Mesenchymal stem cell (in vitro differentiated cells and primary cell): ENCODE data around the gene GCK.
A peak's percentile ranks its signal among the peaks of the same experiment; 100 is the strongest.
"Not testable (repeated sequence)": the region's sequence is repeated elsewhere in the genome, so short reads cannot be mapped to it uniquely, and the experiment has no call there.

ENCODE experiments used
- DNase-seq: peaks from one replicate; pipeline ENCODE4 v3.0.0-alpha.2; 2013
- H2AFZ ChIP-seq: one replicate; pipeline ENCODE4 v1.6.1; 2013; ENCODE audit warnings: low read depth, mild to moderate bottlenecking, control low read depth, inconsistent platforms, low read length, moderate library complexity
- H2AK5ac ChIP-seq: 2 replicates; pipeline ENCODE4 v1.6.1; 2013; ENCODE audit warnings: low read length, moderate library complexity, mild to moderate bottlenecking, inconsistent platforms; ENCODE audit not compliant: severe bottlenecking
- H2BK120ac ChIP-seq: one replicate; pipeline ENCODE4 v1.6.1; 2013; ENCODE audit warnings: low read depth, mild to moderate bottlenecking, inconsistent platforms, low read length, moderate library complexity
- H2BK12ac ChIP-seq, 2 experiments: one replicate each; pipeline ENCODE4 v1.6.1; 2013; ENCODE audit warnings: inconsistent platforms in 2 of 2, low read length in 2 of 2, mild to moderate bottlenecking in 2 of 2, moderate library complexity in 2 of 2, control low read depth in 1 of 2
- H2BK15ac ChIP-seq: one replicate; pipeline ENCODE4 v1.6.1; 2013; ENCODE audit warnings: mild to moderate bottlenecking, low read depth, inconsistent platforms; ENCODE audit not compliant: poor library complexity, severe bottlenecking
- H2BK5ac ChIP-seq: 2 replicates; pipeline ENCODE4 v1.6.1; 2013; ENCODE audit warnings: low read depth, mild to moderate bottlenecking, low read length, control low read depth, inconsistent platforms; ENCODE audit not compliant: poor library complexity, severe bottlenecking
- H3K14ac ChIP-seq, 2 experiments: one replicate each; pipeline ENCODE4 v1.6.1; 2013; ENCODE audit warnings: inconsistent platforms in 2 of 2, low read length in 2 of 2, control low read depth in 1 of 2, mild to moderate bottlenecking in 1 of 2, moderate library complexity in 1 of 2
- H3K18ac ChIP-seq, 2 experiments: one replicate each; pipeline ENCODE4 v1.6.1; 2013; ENCODE audit warnings: inconsistent platforms in 2 of 2, low read length in 2 of 2, control low read depth in 1 of 2, low read depth in 1 of 2, mild to moderate bottlenecking in 1 of 2
- H3K23ac ChIP-seq, 2 experiments: one replicate each; pipeline ENCODE4 v1.6.1; 2013; ENCODE audit warnings: inconsistent platforms in 2 of 2, low read length in 2 of 2, mild to moderate bottlenecking in 2 of 2, moderate library complexity in 2 of 2, control low read depth in 1 of 2
- H3K27ac ChIP-seq: 2 replicates; pipeline ENCODE4 v1.5.1; 2013; ENCODE audit warnings: mild to moderate bottlenecking, moderate library complexity, low read length, control low read depth, inconsistent platforms; ENCODE audit not compliant: poor library complexity, severe bottlenecking
- H3K27me3 ChIP-seq, 2 experiments: 2 replicates each; pipeline versions ENCODE4 v1.6.1 to v1.7.0; 2013; ENCODE audit warnings: low read length in 2 of 2, mild to moderate bottlenecking in 2 of 2, moderate library complexity in 2 of 2, control low read depth in 1 of 2, inconsistent platforms in 1 of 2; ENCODE audit not compliant: control insufficient read depth in 1 of 2, insufficient read depth in 1 of 2
- H3K36me3 ChIP-seq, 2 experiments: 2 replicates each; pipeline versions ENCODE4 v1.6.1 to v1.7.0; 2013; ENCODE audit warnings: low read length in 2 of 2, control low read depth in 1 of 2, inconsistent platforms in 1 of 2, low read depth in 1 of 2, mild to moderate bottlenecking in 1 of 2; ENCODE audit not compliant: insufficient read depth in 2 of 2, control insufficient read depth in 1 of 2
- H3K4ac ChIP-seq, 2 experiments: one replicate each; pipeline ENCODE4 v1.6.1; 2013; ENCODE audit warnings: inconsistent platforms in 2 of 2, low read length in 2 of 2, mild to moderate bottlenecking in 2 of 2, moderate library complexity in 2 of 2, control low read depth in 1 of 2, low read depth in 1 of 2
- H3K4me1 ChIP-seq: 2 replicates; pipeline ENCODE4 v1.6.1; 2013; ENCODE audit warnings: low read depth, low read length, control low read depth; ENCODE audit not compliant: control insufficient read depth, insufficient read depth
- H3K4me2 ChIP-seq: 2 replicates; pipeline ENCODE4 v1.6.1; 2013; ENCODE audit warnings: low read length, mild to moderate bottlenecking, inconsistent platforms; ENCODE audit not compliant: poor library complexity, severe bottlenecking
- H3K4me3 ChIP-seq, 2 experiments: 2 replicates each; pipeline versions ENCODE4 v1.5.1 to v1.7.0; 2013; ENCODE audit warnings: low read length in 2 of 2, mild to moderate bottlenecking in 2 of 2, control low read depth in 1 of 2, low read depth in 1 of 2; ENCODE audit not compliant: insufficient read depth in 1 of 2
- H3K79me1 ChIP-seq: replicated peaks from 2 replicates; pipeline ENCODE4 v1.6.1; 2013; ENCODE audit warnings: mild to moderate bottlenecking, control low read depth, low read length, inconsistent platforms; ENCODE audit not compliant: poor library complexity, severe bottlenecking
- H3K9ac ChIP-seq: 2 replicates; pipeline ENCODE4 v1.7.0; 2013; ENCODE audit warnings: mild to moderate bottlenecking, low read length, moderate library complexity
- H3K9me3 ChIP-seq: 2 replicates; pipeline ENCODE4 v1.7.0; 2013; ENCODE audit warnings: mild to moderate bottlenecking, low read length; ENCODE audit not compliant: control insufficient read depth
- H4K8ac ChIP-seq: one replicate; pipeline ENCODE4 v1.6.1; 2013; ENCODE audit warnings: inconsistent platforms, mild to moderate bottlenecking, low read length, moderate library complexity
- H4K91ac ChIP-seq: one replicate; pipeline ENCODE4 v1.6.1; 2013; ENCODE audit warnings: mild to moderate bottlenecking, low read length, inconsistent platforms
- WGBS: methylation state at CpG from one replicate; pipeline ENCODE4 v1.1.7; 2013; ENCODE audit warnings: mixed read lengths; 5-methylcytosine and 5-hydroxymethylcytosine counted together

The GCK gene

DNA sequence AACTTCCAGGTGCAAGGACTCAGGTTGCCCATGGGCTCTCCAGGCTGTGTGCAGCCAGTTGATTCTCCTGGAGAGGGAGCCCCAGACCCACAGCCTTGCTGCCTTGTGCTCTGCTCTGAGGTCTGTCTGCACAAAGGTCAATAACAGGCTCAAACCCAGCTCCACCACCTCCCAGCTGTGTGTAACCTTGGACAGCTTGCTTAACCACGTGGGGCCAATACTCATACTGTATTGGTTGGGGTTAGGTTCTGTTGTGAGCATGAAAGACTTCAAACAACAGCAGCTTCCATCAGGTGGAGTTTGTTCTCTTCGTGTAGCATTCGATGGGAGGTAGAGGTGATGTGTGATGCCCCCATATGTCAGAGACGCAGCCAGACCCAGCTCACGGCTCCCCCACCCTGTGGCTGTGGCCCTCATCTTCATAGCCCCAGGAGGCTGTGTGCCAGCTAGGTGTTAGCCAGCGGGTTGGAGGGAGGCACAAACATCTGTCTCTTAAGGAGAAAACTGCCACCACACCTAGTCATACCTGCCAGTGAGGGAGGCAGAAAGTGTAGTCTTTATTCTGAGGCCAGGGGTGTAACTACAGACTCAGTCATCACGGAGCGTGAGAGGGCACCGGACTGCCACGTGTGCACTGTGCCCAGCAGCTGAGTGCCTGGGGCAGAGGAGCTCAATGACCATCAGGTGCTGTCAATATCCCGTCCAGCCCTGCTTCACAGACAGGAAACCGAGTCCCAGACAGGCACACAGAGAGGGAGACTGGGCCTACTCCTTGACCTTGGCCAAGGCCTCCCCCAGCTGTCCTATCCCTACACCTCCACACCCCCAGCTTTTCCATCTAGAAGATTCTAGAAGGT, 57.8 kb downstream of the GCK start:
- Histone ChIP-seq H3K4ac (no peak overlapping the region), H3K9me3 (peaks cover 8% of the 10 kb centered on the region), H3K14ac (no peak overlapping the region), H3K4me3 (no peak overlapping the region), H3K36me3 (no peaks in the 10 kb centered on the region), H2BK12ac (peak overlapping the region; percentile 7 to 25), H3K23ac (no peak overlapping the region), H3K27ac (no peak overlapping the region), H2AK5ac (peak overlapping the region; percentile 83), H3K18ac (peak overlapping the region in 1 of 2 experiments; percentile 75), H3K4me1 (peaks cover 16% of the 10 kb centered on the region), H2BK15ac (no peak overlapping the region), H2AFZ (no peak overlapping the region), H3K79me1 (no peaks in the 10 kb centered on the region), H4K91ac (peak overlapping the region; percentile 84), H2BK5ac (no peak overlapping the region), H2BK120ac (no peak overlapping the region), H4K8ac (no peak overlapping the region), H3K4me2 (no peak overlapping the region), H3K9ac (no peak overlapping the region), H3K27me3 (peaks cover 0 to 3% of the 10 kb centered on the region in 2 experiments)
- DNase-seq = peak; percentile 12
- WGBS = 79% methylated on average over 10 of the region's 12 CpGs

DNA sequence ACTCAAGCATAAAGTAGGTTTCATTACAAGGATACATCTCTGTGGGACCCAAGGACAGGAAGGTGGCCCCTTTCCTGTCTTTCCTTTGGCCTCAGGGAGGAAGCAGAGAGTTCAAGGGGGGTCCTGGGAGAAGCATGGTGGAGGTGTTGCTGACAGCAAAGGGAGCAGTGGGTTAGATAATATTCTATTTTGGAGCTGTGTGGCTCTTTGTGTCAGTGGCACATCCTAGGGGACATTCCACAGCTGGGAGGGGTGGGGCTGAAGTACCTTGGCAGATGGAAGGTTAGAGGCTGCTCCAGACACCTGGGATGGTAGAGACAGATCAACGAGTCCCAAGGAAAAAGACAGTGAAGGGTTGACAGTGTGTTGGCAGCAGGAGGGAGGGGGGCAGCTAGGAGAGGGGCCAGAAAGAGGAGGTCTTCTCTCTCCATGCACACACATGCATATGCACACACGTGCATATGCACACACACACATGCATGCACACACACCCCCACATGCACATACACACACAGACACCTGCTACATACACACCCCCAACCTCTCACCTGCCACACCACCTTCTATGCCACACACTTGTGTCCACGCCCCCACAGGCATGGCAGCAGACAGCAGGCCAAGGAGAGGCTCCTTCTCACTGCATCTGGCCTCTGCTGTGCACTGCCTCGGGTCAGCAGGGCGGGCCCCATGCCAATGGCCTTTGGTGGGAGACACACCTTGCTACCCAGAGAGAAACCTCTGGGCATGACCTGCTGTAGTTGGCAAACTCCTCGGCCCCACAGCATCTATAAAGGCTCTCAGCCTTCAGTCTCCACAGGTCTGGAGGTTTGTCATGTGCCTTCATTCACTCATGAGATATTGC, 60.3 kb downstream of the GCK start:
- no peak overlapping the region for H3K23ac ChIP-seq
- H3K27ac ChIP-seq = no peak overlapping the region
- H3K9ac ChIP-seq = no peak overlapping the region
- peaks cover 21% of the 10 kb centered on the region for H3K4me1 ChIP-seq
- no peaks in the 10 kb centered on the region for H3K79me1 ChIP-seq
- no peaks in the 10 kb centered on the region for H3K36me3 ChIP-seq
- H3K4me2 ChIP-seq = no peak overlapping the region
- no peak overlapping the region for H3K4me3 ChIP-seq
- no peak overlapping the region for H3K4ac ChIP-seq
- H4K91ac ChIP-seq = no peak overlapping the region
- H3K27me3 ChIP-seq = no peaks in the 10 kb centered on the region
- H3K14ac ChIP-seq = no peak overlapping the region
- no peak overlapping the region for H3K18ac ChIP-seq
- DNase-seq = no peak
- 63% methylated on average over 6 of the region's 6 CpGs for WGBS
- no peak overlapping the region for H2AFZ ChIP-seq
- H3K9me3 ChIP-seq = peaks cover 8% of the 10 kb centered on the region
- H2BK5ac ChIP-seq = no peak overlapping the region
- no peak overlapping the region for H2BK120ac ChIP-seq
- H2BK15ac ChIP-seq = no peak overlapping the region
- no peak overlapping the region for H2BK12ac ChIP-seq
- H4K8ac ChIP-seq = no peak overlapping the region
- H2AK5ac ChIP-seq = no peak overlapping the region

DNA sequence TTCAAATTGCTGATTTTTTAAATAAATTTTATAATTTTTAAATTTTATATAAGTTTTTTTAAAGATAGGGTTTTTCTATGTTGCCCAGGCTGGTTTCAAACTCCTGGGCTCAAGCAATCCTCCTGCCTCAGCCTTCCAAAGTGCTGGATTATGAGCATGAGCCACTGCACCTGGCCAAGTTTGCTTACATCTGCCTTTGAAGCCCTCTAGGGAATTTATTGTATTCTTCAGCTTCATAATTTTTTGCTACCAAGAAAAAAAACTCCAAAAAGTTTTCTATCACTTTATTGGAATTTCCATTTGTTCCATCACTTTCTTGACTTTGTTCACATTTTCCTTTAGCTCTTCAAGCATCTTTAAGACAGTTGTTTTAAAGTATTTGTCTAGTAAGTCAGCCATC, 62.1 kb downstream of the GCK start:
- no peak overlapping the region for H3K27ac ChIP-seq
- peaks cover 8% of the 10 kb centered on the region for H3K9me3 ChIP-seq
- H2AK5ac ChIP-seq = no peak overlapping the region
- H3K4me3 ChIP-seq = no peak overlapping the region
- no peak overlapping the region for H4K91ac ChIP-seq
- H2BK5ac ChIP-seq = no peak overlapping the region
- no peak overlapping the region for H2BK15ac ChIP-seq
- no peak overlapping the region for H3K14ac ChIP-seq
- no peak overlapping the region for H3K9ac ChIP-seq
- peaks cover 20% of the 10 kb centered on the region for H3K4me1 ChIP-seq
- H3K4me2 ChIP-seq = no peak overlapping the region
- no peak for DNase-seq
- H3K36me3 ChIP-seq = peaks cover 0 to under 1% of the 10 kb centered on the region in 2 experiments
- H3K79me1 ChIP-seq = peaks cover 4% of the 10 kb centered on the region
- H2BK12ac ChIP-seq = no peak overlapping the region
- H4K8ac ChIP-seq = no peak overlapping the region
- H3K27me3 ChIP-seq = no peaks in the 10 kb centered on the region
- H3K4ac ChIP-seq = no peak overlapping the region
- H3K23ac ChIP-seq = no peak overlapping the region
- H3K18ac ChIP-seq = no peak overlapping the region
- no peak overlapping the region for H2BK120ac ChIP-seq
- H2AFZ ChIP-seq = no peak overlapping the region

DNA sequence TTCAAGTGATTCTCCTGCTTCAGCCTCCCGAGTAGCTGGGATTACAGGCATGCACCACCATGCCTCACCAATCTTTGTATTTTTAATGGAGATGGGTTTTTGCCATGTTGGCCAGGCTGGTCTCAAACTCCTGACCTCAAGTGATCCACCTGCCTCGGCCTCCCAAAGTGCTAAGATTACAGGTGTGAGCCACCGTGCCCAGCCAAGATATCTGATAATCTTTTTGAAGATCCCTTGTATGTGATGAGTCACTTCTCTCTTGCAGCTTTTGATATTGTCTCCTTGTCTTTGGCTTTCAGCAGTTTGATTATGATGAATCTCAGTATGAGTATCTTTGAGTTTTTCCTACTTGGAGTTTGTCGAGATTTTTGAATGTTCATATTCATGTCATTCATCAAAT, 62.7 kb downstream of the GCK start:
- H3K27ac ChIP-seq, H2AFZ ChIP-seq, H3K9me3 ChIP-seq, H4K8ac ChIP-seq, H3K27me3 ChIP-seq, H3K18ac ChIP-seq, H3K14ac ChIP-seq, H2BK120ac ChIP-seq, H3K36me3 ChIP-seq, H2BK15ac ChIP-seq, H3K4me3 ChIP-seq, H2BK5ac ChIP-seq, H3K9ac ChIP-seq, H2BK12ac ChIP-seq, H3K23ac ChIP-seq, H3K4me2 ChIP-seq, H4K91ac ChIP-seq, DNase-seq, H2AK5ac ChIP-seq, H3K4ac ChIP-seq, H3K79me1 ChIP-seq: not testable (repeated sequence)
- WGBS = 88% methylated on average over 4 of the region's 4 CpGs
- H3K4me1 ChIP-seq = peaks cover 19% of the 10 kb centered on the region
